GM12878 (cell line): Measurements from ENCODE around the gene PCDH1. TPM values are rescaled to one million over a fixed set of nuclear protein-coding genes. Genes with fewer than 3 reads are reported as not detected.
"Not testable (repeated sequence)": the region's sequence is repeated elsewhere in the genome, so short reads cannot be mapped to it uniquely, and the experiment has no call there.

ENCODE experiments used
- ATAC-seq: fragments of 200-7000 bp; cut with Tn5 transposase; 3 replicates; pipeline ENCODE4 v1.9.1; 2020; ENCODE audit warnings: mild to moderate bottlenecking, moderate library complexity
- BruUV-seq: library from RNA; stranded (reverse); fragments of 400-500 nt; replicated peaks from 2 replicates; lab custom pipeline; 2021; lab: Mats Ljungman, UMichigan
- CTCF ChIA-PET: fragments of 300-600 bp; sonication (Branson Sonifier 250); formaldehyde crosslinking; extraction: SDS; loops from one replicate; lab custom pipeline; 2021; ENCODE audit warnings: inconsistent platforms; lab: Yijun Ruan, JAX
- POLR2A ChIA-PET: fragments of 350-600 bp; formaldehyde crosslinking; extraction: SDS; loops from one replicate; lab custom pipeline; 2021; ENCODE audit warnings: inconsistent platforms; lab: Charles Lee
- RAD21 ChIA-PET: fragments of 300-600 bp; sonication (Branson Sonifier 250); formaldehyde crosslinking; loops from one replicate; lab custom pipeline; 2023; ENCODE audit warnings: antibody characterized with exemption; ENCODE audit not compliant: unreplicated experiment; lab: Charles Lee
- SMC1A ChIA-PET: fragments of 300-600 bp; sonication (Branson Sonifier 250); formaldehyde crosslinking; loops from one replicate; lab custom pipeline; 2023; ENCODE audit not compliant: unreplicated experiment, uncharacterized antibody; lab: Charles Lee
- DNase-seq: peaks from one replicate; pipeline ENCODE4 v3.0.0-alpha.2; 2011; ENCODE audit warnings: low read depth, low spot score
- FAIRE-seq: peaks from 3 replicates; lab custom pipeline; 2011; peaks lifted over from hg19 to GRCh38; lab: Jason Lieb, UNC
- H2AFZ ChIP-seq: 2 replicates; pipeline ENCODE4 v1.6.0; 2011; ENCODE audit warnings: low read depth, low read length, control low read depth; ENCODE audit not compliant: control insufficient read depth
- H3K27ac ChIP-seq: 2 replicates; pipeline ENCODE4 v1.5.1; 2011; ENCODE audit warnings: control low read depth; ENCODE audit not compliant: control insufficient read depth, insufficient read depth
- H3K27me3 ChIP-seq, 2 experiments: replicated peaks in 1 of 2; 2 replicates each; pipeline versions ENCODE4 v1.6.0 to v1.6.1; 2011; ENCODE audit warnings: low read length in 1 of 2; ENCODE audit not compliant: control insufficient read depth in 2 of 2, insufficient read depth in 2 of 2
- H3K36me3 ChIP-seq, 2 experiments: 2 replicates each; pipeline ENCODE4 v1.5.1; 2011; ENCODE audit warnings: low read length in 1 of 2; ENCODE audit not compliant: control insufficient read depth in 2 of 2, insufficient read depth in 2 of 2
- H3K4me1 ChIP-seq: 2 replicates; pipeline ENCODE4 v1.6.1; 2011; ENCODE audit warnings: mild to moderate bottlenecking, low read length, moderate library complexity, mixed read lengths; ENCODE audit not compliant: control insufficient read depth, insufficient read depth
- H3K4me2 ChIP-seq: 2 replicates; pipeline ENCODE4 v1.6.0; 2011; ENCODE audit warnings: control low read depth; ENCODE audit not compliant: control insufficient read depth, insufficient read depth
- H3K4me3 ChIP-seq: fragments of 200-600 bp; sonication (generic); 2 replicates; pipeline ENCODE4 v1.5.1; 2016
- H3K79me2 ChIP-seq: 2 replicates; pipeline ENCODE4 v1.6.0; 2011; ENCODE audit warnings: low read length; ENCODE audit not compliant: control insufficient read depth, insufficient read depth
- H3K9ac ChIP-seq: 2 replicates; pipeline ENCODE4 v1.8.0; 2011; ENCODE audit warnings: low read length, control low read depth, mixed read lengths; ENCODE audit not compliant: control insufficient read depth, insufficient read depth
- H3K9me3 ChIP-seq: replicated peaks from 3 replicates; pipeline ENCODE4 v1.5.1; 2011; ENCODE audit warnings: mild to moderate bottlenecking, low read length; ENCODE audit not compliant: control insufficient read depth, insufficient read depth
- H4K20me1 ChIP-seq: 2 replicates; pipeline ENCODE4 v1.6.0; 2011; ENCODE audit not compliant: control insufficient read depth, insufficient read depth
- ATF7 ChIP-seq: fragments of 450-650 bp; IDR thresholded peaks from 2 replicates; pipeline ENCODE4 v1.6.1; 2016; ENCODE audit warnings: low read depth, mild to moderate bottlenecking
- CBX3 ChIP-seq: fragments of 200-600 bp; sonication (generic); IDR thresholded peaks from 2 replicates; pipeline ENCODE4 v1.6.1; 2016; ENCODE audit warnings: low read depth, borderline replicate concordance
- HDGF ChIP-seq: fragments of 450-650 bp; IDR thresholded peaks from 2 replicates; pipeline ENCODE4 v1.6.1; 2016; ENCODE audit warnings: antibody characterized with exemption
- MEF2B ChIP-seq: fragments of 450-650 bp; IDR thresholded peaks from 2 replicates; pipeline ENCODE4 v1.6.1; 2018; ENCODE audit warnings: mild to moderate bottlenecking, moderate library complexity; ENCODE audit not compliant: partially characterized antibody, poor library complexity, severe bottlenecking
- NR2C1 ChIP-seq: fragments of 450-650 bp; IDR thresholded peaks from 2 replicates; pipeline ENCODE4 v1.6.1; 2017; ENCODE audit warnings: antibody characterized with exemption, mild to moderate bottlenecking, moderate library complexity
- PAX8 ChIP-seq: fragments of 450-650 bp; IDR thresholded peaks from 2 replicates; pipeline ENCODE4 v1.6.1; 2017; ENCODE audit warnings: mild to moderate bottlenecking, moderate library complexity
- POU2F2 ChIP-seq: IDR thresholded peaks from 3 replicates; pipeline ENCODE4 v1.6.1; 2011; ENCODE audit warnings: low read depth, mild to moderate bottlenecking, low read length, borderline replicate concordance
- SMAD5 ChIP-seq: IDR thresholded peaks from 2 replicates; pipeline ENCODE4 v1.6.1; 2016; ENCODE audit warnings: antibody characterized with exemption, low read depth
- STAT1 ChIP-seq: fragments of 450-650 bp; conservative IDR thresholded peaks from 2 replicates; pipeline ENCODE4 v1.6.1; 2014; ENCODE audit warnings: antibody characterized with exemption, mild to moderate bottlenecking
- ZBTB33 ChIP-seq: fragments of 450-650 bp; IDR thresholded peaks from 2 replicates; pipeline ENCODE4 v1.6.1; 2017; ENCODE audit warnings: mild to moderate bottlenecking
- WGBS: methylation state at CpG from one replicate; pipeline ENCODE4 v1.1.6; 2016; ENCODE audit warnings: low lambda C conversion rate; ENCODE audit not compliant: insufficient replicate concordance, insufficient coverage; ENCODE audit errors: missing lambda C conversion rate; 5-methylcytosine and 5-hydroxymethylcytosine counted together
- in situ Hi-C: fragments of 300-500 bp; cut with MboI; formaldehyde crosslinking; loops from 9 replicates; pipeline ENCODE4 v1.14.3; 2018; ENCODE audit warnings: mixed read lengths
- intact Hi-C: fragments of 100-400 bp; cut with micrococcal nuclease; formaldehyde crosslinking; loops from one replicate; pipeline ENCODE4 v1.14.2; 2022; ENCODE audit not compliant: unreplicated experiment
- polyA plus RNA-seq, 11 experiments: library from polyadenylated mRNA; depleted of rRNA in 4 of 11; unstranded in 6 of 11; stranded (reverse) in 5 of 11; fragments of >200 nt; fragmentation: Nextera tagmentation in 4 of 11; fragmentation: Illumina TruSeq in 1 of 11; extraction: Ambion mirVana in 4 of 11; extraction: Trizol in 1 of 11; gene quantifications; 1 replicate in 1 of 11; 2 replicates in 10 of 11; pipeline versions ENCODE4 v1.2.1 to v1.2.3, GENCODE V29; 2011 to 2016; ENCODE audit warnings: inconsistent platforms in 2 of 11, missing spikeins in 2 of 11, low read depth in 1 of 11
- total RNA-seq, 4 experiments: library from RNA; depleted of rRNA in 3 of 4; stranded (reverse); fragments of >200 nt in 3 of 4; fragmentation: Illumina TruSeq in 1 of 4; extraction: Trizol in 1 of 4; gene quantifications; 2 replicates each; pipeline versions ENCODE4 v1.2.1 to v1.2.3, GENCODE V29; 2013 to 2021

The PCDH1 gene
- total and polyA plus RNA-seq, 10 of the 15 experiments (the other 5 are each of a cell fraction or from before 2014, with no cell fraction given) = 0.07 to 0.36 (median 0.16) TPM; not detected in 7

GRCh38 chr5:141822144-141822543, 56.1 kb downstream of the PCDH1 start (continued):
- no peak for TF ChIP-seq ZBTB33
- no peak for TF ChIP-seq SMAD5
- no peak for TF ChIP-seq POU2F2

DNA sequence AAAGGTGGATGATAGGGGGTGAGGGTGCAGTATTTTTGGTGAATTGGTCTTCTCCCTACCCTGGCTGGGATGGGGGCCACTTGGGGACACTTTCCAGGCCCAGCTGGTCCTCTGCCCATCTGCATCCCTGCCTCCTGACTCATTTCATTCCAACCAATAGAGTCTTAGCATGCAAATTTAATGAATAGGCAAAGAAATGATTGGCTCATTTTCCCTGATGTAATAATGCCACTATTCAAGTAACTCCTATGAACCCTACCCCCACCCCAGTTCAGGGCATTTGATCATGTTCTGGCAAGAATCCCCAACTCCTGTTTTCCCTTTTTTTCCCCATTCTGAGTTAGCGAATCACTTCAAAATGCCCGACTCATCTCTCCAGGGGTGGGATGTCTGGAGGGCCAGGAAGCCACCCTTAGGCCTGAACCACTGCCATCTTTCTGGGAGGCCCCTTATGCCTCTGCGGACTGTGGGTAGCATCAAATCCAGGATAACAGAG, 56.7 kb downstream of the PCDH1 start:
- Histone ChIP-seq H3K4me1 (no peaks in the 10 kb centered on the region), H3K4me2 (no peak overlapping the region), H3K9ac (no peak overlapping the region), H3K27ac (no peak overlapping the region), H3K79me2 (no peaks in the 10 kb centered on the region), H3K9me3 (no peaks in the 10 kb centered on the region), H3K36me3 (no peaks in the 10 kb centered on the region), H3K4me3 (no peak overlapping the region), H2AFZ (no peak overlapping the region), H3K27me3 (no peaks in the 10 kb centered on the region; a peak in 3 of 4 replicates), H4K20me1 (no peaks in the 10 kb centered on the region)
- POLR2A ChIA-PET = no interaction called here
- DNase-seq = no peak
- RAD21 ChIA-PET = interaction anchor here (1.3 kb wide), 1 partner anchor 129 kb away, joined by 3 read pairs; no protein-coding TSS in a partner anchor
- SMC1A ChIA-PET = interaction anchor here (1.5 kb wide), 1 partner anchor 130 kb away, joined by 4 read pairs; no protein-coding TSS in a partner anchor
- no peak for TF ChIP-seq ATF7
- TF ChIP-seq HDGF = no peak
- no peak for TF ChIP-seq CBX3
- no peak for TF ChIP-seq MEF2B
- TF ChIP-seq STAT1 = no peak
- TF ChIP-seq PAX8 = no peak
- no peak for TF ChIP-seq NR2C1
- CTCF ChIA-PET = interaction anchor here (1.3 to 1.4 kb wide), 3 partner anchors 9 to 163 kb away, joined by 3 to 7 read pairs (median 5); no protein-coding TSS in a partner anchor
- FAIRE-seq = no peak
- intact Hi-C loops = no loop called here
- in situ Hi-C loops = no loop called here
- 68% methylated on average over 3 of the region's 3 CpGs for WGBS
- no TSS peak for BruUV-seq
- no peak for ATAC-seq

DNA sequence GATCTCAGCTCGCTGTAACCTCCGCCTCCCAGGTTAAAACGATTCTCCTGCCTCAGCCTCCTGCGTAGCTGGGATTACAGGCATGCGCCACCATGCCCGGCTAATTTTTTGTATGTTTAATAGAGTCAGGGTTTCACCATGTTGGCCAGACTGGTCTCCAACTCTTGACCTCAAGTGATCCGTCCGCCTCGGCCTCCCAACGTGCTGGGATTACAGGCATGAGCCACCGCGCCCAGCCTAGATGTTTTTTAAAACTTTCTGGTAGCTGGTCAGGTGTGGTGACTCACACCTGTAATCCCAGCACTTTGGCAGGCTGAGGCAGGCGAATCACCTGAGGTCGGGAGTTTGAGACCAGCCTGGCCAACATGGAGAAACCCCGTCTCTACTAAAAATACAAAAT, 57.5 kb downstream of the PCDH1 start:
- in situ Hi-C loops = not testable (repeated sequence)

More for the DNA sequence above, 57.5 kb downstream of the PCDH1 start:
- H3K4me2 ChIP-seq, H2AFZ ChIP-seq, H3K9ac ChIP-seq, H3K79me2 ChIP-seq, FAIRE-seq, H3K4me1 ChIP-seq, ATAC-seq, POLR2A ChIA-PET, H3K27ac ChIP-seq, SMC1A ChIA-PET, H3K36me3 ChIP-seq, BruUV-seq, DNase-seq, H3K4me3 ChIP-seq, intact Hi-C loops, H3K27me3 ChIP-seq, H3K9me3 ChIP-seq, H4K20me1 ChIP-seq: not testable (repeated sequence)
- RAD21 ChIA-PET = interaction anchor here (1.2 to 1.3 kb wide), 3 partner anchors 126 to 141 kb away, joined by 3 read pairs; no protein-coding TSS in a partner anchor
- CTCF ChIA-PET = interaction anchor here (1.4 kb wide), 1 partner anchor 140 kb away, joined by 6 read pairs; no protein-coding TSS in a partner anchor
- 66% methylated on average over 15 of the region's 15 CpGs for WGBS
